Erythroblast (primary cell): ENCODE data around the gene LRRC63.
"Not testable (repeated sequence)": the region's sequence is repeated elsewhere in the genome, so short reads cannot be mapped to it uniquely, and the experiment has no call there.

ENCODE experiments used
- DNase-seq, 2 experiments: peaks; one replicate each; lab custom pipeline; 2025; lab: John Stamatoyannopoulos, UW
- GATA1 ChIP-seq: IDR thresholded peaks from 2 replicates; pipeline ENCODE4 v1.6.1; 2011; ENCODE audit warnings: low read depth, mild to moderate bottlenecking, control low read depth, low read length, moderate library complexity
- POLR2A ChIP-seq: IDR thresholded peaks from 2 replicates; pipeline ENCODE4 v1.6.1; 2011; ENCODE audit warnings: mild to moderate bottlenecking, low read length

The LRRC63 gene

DNA sequence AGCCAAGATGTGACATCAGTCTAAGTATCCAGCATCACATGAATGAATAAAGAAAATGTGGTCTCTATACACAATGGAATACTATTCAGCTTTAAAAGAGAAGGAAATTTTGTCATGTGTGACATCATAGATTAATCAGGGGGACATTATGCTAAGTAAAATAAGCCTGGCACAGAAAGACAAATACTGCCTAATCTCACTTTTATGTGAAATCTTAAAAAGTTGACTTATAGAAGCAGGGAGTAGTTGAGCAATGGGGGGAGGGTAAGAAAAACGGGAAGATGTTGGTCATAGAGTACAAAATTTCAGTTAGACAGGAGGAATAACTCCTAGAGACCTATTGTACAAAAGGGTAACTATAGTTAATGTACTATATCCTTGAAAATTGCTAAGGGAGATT is 19.3 kb upstream of the LRRC63 start:
- no peak for TF ChIP-seq POLR2A
- no peak for TF ChIP-seq GATA1
- no peak for DNase-seq

DNA sequence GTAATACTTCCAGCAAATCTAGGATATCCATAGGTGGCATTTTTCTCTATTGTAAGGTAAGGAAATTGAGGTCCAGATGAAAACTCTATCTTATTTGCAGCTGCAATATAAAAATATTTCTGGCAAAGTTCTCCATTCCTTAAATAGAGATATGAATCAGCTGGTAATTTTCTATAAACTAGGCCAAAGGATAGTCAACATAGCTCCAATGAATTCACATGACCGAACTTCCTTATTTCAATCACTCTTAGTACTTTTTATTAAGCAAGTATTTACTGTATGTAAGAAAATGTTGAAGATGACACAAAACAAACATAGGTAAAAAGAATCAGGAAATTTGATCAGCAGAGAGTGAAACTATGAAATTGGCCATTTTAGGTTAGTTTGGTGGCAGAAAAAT is 16.7 kb upstream of the LRRC63 start:
- TF ChIP-seq GATA1 (no peak), POLR2A (no peak)
- DNase-seq = no peak

DNA sequence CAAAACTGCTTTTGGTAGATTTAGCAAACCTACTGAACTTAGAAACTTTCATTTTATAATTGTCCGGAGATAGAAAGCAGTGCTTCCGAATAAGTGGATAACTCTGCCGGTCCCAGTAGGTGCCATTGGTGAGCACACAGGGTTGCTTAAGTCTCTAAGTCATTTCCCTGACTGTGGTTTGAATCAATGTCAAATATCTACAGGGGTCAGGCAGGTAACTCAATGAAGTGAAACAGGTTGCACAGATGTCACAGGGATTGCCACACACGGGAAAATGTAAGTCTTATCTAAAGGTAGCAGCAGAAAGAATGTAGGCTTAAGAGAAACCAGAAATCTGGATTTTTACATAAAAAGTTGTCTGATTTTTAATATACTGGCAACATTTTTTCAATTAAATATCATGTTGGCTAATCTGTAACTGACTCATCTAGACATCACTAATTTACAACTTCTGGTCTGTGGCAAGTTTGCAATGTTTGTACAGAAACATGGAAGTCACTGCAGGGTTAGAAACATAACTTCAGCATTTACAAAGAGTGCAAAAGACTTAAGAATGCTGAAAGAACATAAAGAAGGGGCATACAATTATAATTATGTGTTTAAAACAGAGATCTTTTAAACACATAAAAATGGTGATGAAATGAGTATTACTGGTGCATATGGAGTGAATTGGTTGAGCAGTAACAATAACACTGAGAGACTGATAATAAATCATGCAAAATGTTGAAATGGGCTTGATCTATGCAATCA is 14.3 kb upstream of the LRRC63 start:
- TF ChIP-seq GATA1 (no peak), POLR2A (no peak)
- no peak for DNase-seq

DNA sequence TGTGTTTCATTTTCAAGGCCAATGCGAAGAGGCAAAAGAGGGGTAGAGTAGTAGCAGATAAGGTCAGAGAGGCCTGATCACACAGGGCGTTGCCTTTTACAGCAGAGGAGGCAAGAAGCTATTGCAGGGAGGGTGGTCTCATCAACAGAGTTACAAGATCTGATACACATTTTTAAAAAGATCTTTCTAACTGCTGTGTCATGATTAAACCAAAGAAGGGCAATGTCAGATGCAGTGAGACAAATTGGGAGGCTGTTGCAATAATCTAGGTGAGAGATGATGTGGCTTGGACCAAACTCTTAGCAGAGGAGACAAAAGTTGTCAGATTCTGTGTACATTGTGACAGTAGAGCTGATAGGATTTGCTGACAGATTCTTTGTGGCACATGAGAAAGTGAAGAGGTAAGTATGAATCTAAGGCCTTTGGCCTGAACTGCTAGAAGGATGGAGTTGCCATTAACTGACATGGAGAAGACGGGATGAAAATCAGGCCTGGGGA is 13.0 kb upstream of the LRRC63 start:
- DNase-seq = peak; percentile 54 to 62

DNA sequence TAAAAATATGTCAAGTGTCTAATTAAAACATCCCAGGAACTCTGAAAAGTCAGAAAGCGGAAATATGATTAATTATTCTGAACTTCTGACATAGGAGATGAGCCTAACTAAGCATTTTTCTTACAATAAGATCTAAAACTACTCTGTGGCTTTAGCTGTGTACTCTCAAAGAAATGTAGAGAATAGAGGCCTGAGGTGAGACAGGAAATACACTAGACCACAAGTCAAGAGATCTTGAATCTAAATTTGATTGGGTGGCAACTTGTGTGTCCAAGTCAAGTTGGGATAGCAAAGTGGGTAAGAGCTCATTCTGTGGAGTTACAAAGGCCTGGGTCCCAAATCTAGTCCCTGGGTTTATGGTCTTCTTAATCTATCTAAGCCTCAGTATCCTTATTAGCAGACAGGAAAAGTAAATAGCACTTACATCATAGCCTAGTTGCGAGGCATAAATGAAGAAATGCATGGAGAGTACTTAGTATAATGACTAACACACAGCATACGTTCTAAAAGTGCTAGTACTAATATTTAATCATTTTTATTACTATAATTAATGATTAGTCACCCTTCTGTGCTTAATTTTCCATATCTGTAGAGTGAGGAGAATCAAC is 9.4 kb upstream of the LRRC63 start:
- DNase-seq = no peak
- no peak for TF ChIP-seq GATA1
- no peak for TF ChIP-seq POLR2A

More for the DNA sequence above, 13.0 kb upstream of the LRRC63 start:
- TF ChIP-seq GATA1 (no peak), POLR2A (no peak)

DNA sequence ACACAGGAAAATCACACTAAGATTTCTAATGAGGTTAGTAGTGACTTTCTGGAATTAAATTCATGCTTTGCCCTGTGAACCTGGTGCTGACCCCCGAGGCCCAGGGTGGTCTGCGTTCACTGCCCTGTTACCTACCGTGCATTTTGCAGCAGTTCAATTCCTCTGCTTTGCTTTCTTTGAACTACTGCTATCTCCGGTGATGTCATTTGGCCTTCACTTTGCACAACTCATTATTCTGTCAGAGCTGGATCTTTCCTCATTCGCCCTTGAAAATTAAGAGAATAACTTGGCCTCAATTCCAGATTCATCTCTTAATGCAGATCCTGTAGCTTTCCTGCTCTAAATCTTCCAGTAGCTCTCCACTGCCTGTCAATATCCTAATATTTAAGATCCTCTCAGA is 8.8 kb upstream of the LRRC63 start:
- TF ChIP-seq POLR2A = no peak
- TF ChIP-seq GATA1 = no peak
- no peak for DNase-seq

- TF ChIP-seq GATA1 = no peak
- no peak for TF ChIP-seq POLR2A
- no peak for DNase-seq
Observed at GRCh38 chr13:46206143-46206542, 5.6 kb upstream of the LRRC63 start.

GRCh38 chr13:46207828-46208227 is 3.9 kb upstream of the LRRC63 start:
- DNase-seq = no peak
- TF ChIP-seq POLR2A (no peak), GATA1 (no peak)

- DNase-seq = peak; percentile 26 to 49
- TF ChIP-seq GATA1 (no peak), POLR2A (no peak)
Observed at GRCh38 chr13:46210362-46211083, 1.2 kb upstream of the LRRC63 start.

DNA sequence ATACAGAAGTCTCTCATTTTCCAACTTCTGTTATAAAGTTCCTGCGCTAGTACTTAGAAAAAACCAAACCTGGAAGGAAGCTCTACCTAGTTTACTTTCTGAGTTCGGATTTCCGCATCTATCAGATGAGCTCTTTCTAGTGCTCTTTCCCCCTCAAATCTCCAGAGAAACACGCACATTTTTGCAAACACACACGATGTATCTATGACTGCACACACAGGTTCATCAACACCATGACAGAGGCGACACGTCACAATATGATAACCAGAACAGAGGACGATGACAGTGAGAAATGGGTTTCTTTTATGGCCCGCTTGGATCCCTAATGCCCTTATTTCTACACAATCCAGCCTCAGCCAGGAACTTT is 629 bp upstream of the LRRC63 start:
- TF ChIP-seq GATA1 = no peak
- no peak for TF ChIP-seq POLR2A

GRCh38 chr13:46213242-46213641 is 1.5 kb downstream of the LRRC63 start:
- TF ChIP-seq GATA1 (no peak), POLR2A (no peak)
- DNase-seq = peak in 1 of 2 experiments; percentile 10

More for the DNA sequence above, 629 bp upstream of the LRRC63 start:
- peak; percentile 89 to 94 for DNase-seq

DNA sequence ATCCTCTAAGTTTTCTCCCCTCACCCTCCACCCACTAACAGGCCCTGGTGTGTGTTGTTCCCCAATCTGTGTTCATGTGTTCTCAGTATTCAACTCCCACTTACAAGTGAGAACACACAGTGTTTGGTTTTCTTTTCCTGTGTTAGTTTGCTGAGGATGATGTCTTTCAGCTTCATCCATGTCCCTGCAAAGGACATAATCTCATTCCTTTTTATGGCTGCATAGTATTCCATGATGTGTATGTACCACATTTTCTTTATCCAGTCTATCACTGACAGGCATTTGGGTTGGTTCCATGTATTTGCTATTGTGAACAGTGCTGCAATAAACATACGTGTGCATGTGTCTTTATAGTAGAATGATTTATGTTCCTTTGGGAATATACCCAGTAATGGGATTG is 3.0 kb downstream of the LRRC63 start:
- DNase-seq = not testable (repeated sequence)

GRCh38 chr13:46220234-46220633 is 8.5 kb downstream of the LRRC63 start:
- DNase-seq = not testable (repeated sequence)

DNA sequence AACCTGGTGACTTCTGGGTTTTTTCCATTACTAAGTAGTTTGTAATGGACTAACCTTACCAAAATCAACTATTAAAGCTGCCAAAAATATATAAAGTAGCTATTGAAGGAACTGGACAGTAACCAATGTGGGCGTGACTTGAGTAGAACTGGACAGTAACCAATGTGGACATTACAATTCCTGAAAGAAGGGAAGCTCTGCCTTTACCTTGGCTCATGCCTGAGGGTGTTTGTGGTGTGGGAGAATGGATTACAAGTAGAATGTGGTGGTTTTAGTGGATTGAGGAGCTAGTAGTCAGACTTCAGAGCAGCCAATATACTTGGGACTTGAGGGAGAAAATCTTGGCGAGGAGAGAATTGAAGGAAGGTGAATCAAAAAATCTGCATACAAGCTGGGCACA is 17.5 kb downstream of the LRRC63 start:
- DNase-seq = no peak

More for the DNA sequence above, 17.5 kb downstream of the LRRC63 start:
- no peak for TF ChIP-seq GATA1
- TF ChIP-seq POLR2A = no peak
